ENCODE data around the gene CLDN2.
A peak's percentile ranks its signal among the peaks of the same experiment; 100 is the strongest.
"Not testable (repeated sequence)": the region's sequence is repeated elsewhere in the genome, so short reads cannot be mapped to it uniquely, and the experiment has no call there.

The CLDN2 gene

DNA sequence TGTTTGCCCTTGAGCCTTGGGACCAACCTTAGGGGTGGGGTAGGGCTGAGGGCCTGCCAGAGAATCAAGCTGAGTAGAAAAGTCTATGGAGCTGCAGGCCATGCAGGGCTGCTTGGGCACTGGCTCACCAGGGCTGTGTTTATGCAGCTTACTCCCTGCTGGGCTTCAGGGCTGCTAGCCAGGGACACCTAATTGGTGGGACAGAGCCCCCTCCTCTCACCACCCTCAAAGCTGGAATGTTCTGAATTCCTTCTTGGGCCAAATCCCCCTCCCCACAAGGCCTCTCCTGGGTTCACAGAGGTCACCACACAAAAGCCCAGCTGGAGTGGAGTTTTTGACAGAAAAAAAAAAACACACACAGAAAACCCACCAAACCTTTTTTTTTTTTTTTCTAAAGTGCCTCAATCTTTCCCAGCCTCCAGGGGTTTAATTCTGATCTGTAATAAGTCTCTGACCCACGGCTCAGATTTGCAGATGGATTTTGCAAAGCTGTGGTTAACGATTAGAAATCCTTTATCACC is at the start of gene CLDN2:
Gene CLDN2, plus strand, starts transcription at position 471 of the 521 bp plus-strand sequence. CDS start 7,827 bp downstream, outside the sequence.
- no peak for DNase-seq

GRCh38 chrX:106872796-106873195 is 47.4 kb upstream of the CLDN2 start:
- not testable (repeated sequence) for DNase-seq

DNA sequence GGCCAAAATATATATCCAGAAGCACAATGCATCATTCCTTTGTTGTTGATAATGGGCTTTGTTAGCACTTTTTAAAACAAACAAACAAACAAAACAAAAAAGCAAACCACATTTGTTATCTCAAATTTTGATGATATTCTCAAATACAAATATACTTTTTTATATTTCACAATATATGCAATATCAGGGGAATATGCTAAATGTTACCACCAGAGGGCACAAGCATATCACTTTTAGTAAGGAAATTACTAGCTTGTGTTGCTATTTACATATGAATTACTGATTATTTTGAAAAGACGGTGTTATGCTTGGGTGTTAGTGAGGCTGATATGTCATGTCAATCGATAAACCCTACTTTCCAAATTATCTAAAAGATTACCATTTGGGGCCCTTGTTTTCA is 46.1 kb upstream of the CLDN2 start:
- DNase-seq = no peak

DNA sequence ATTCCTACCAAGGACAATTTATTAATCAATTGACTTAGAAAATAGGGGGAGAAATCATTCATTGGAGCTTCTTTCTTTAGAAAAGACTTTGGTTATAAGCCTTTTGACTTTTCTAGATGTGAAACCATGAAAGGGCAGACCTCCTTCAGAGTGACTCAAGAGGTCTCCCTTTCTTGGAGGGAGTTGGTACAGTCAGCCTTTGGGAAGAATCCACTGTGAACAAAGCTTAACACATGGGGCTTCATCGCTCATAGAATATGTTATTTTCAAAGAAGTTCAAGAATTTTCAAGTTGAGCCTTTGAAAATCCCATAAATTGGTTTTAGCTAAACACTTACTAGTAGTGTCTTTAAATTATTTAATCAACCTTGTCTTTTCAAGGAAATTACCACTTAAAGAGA is 45.1 kb upstream of the CLDN2 start:
- DNase-seq = no peak

- no peak for DNase-seq
Measured at GRCh38 chrX:106889468-106889867, 30.7 kb upstream of the CLDN2 start.

DNA sequence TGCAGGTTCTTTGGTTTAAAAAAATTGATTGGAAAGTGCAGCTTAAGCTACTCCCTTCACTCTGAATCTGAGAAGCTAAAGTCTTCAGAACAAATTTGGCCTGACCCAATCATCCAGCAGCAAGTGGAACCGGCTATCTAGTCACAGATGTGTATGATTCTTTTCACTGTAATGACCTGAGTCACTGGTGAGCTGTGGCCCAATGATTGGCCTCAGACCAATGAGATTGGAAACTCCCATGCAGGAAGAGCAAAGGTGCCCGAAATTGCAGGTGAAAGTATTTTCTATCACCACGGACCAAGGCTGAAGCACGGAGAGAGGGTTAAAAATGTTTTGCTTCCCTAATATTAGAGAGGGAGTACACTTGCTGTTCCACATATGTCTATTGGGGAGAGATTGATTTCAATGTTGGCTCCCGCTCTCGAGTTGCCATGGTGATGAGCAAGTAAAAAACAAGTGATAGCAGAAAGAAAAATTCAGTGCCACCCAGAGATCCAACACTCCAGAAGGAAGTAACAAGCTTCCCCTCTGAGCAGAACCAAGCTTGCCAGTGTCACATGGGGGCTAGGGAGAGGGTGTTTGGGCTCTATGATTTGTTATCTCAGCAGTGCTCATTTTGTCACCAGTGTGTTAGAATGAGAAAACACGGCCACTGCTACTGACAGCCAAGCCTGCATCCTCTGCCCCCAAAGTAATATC is 28.3 kb upstream of the CLDN2 start:
- DNase-seq = no peak

DNA sequence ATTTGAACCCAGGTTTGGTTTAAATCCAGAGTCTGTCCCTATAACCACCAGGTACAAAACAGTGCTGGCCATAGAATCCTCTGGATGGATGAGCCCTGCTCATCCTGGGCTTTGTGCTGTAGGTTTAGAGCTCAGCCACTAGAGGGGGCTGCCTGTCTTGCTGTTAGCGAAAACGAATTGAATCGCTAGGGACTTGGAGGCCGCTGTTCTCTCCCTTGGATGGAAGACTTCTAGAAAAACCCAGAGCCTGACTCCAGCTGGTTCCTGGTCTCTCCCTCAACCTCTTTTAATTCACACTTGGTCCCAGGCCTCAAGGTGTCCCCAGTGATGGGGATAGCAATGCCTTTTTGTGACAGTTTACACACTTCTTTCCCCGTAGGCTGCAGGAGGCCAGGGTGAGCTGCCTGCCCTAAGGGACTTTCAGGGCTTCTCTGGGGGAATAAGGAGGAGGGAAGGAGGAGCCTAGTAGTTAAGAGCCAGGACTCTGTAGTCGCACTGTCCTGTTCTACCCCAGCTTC is 25.8 kb upstream of the CLDN2 start:
- peak; percentile 5 to 32 for DNase-seq

DNA sequence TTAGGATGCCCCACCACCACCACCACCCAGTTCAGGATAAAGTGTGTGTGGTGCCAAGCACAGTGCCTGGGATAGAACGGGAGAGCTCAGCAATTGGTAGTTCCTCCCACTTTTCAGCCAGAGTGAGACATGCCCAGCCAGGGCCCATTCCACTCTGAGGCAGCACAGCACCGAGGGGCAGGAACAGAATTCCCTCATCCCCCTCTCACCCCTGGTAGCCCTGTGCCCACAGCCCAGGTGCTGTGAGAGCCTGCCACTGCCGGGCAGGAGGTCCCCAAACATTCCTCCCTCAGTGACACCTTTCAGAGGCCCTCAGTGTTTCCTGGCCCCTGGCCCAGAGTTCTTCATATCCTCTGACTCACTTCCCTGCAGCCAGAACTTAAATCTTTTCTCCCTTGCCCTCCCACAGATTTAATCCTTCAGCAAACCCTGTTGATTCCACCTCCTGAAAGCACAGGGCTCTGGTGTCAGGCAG is 25.2 kb upstream of the CLDN2 start:
- no peak for DNase-seq

- DNase-seq = no peak
Measured at GRCh38 chrX:106897259-106897658, 22.9 kb upstream of the CLDN2 start.

DNA sequence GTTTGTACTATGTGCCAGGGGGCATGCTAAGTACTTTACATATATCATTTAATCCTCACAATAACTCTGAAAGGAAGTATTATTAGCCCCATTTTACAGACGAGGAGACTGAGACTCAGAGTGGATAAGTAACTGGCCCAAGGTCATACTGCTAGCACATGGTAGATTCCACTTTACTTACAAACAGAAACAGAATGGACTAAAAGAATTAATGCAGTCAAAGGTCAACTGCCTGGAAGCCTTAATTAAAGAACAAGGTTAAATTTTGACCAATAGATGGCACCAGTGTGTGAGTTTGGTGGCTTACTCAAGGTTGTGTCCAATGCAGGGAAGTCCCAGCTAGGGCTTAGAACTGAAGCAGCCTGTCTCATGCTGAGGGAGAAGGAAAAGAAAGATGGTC is 21.7 kb upstream of the CLDN2 start:
- DNase-seq = peak in 1 of 2 experiments; percentile 3

GRCh38 chrX:106899276-106899675 is 20.9 kb upstream of the CLDN2 start:
- no peak for DNase-seq

DNA sequence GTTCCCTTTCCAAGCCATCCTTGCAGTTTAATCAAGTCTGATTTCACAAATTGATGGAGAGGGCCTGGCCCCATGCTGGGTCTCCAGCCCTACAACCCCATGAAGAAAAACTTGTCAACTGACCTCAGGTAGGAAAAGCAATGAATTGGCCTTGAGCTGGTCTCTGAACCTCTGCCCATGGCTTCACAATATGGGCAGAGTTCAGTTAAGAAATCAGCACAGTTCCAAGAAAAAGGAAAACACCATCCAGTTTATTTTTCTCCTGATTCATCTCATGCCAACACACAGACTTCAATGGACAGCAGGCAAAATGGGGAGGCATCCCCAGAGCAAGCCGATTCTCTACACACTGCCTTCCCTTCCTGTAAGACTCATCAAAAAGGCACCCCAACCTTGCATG is 20.4 kb upstream of the CLDN2 start:
- no peak for DNase-seq

GRCh38 chrX:106901341-106901740 is 18.9 kb upstream of the CLDN2 start:
- no peak for DNase-seq

GRCh38 chrX:106901781-106902219 is 18.4 kb upstream of the CLDN2 start:
- DNase-seq = no peak

DNA sequence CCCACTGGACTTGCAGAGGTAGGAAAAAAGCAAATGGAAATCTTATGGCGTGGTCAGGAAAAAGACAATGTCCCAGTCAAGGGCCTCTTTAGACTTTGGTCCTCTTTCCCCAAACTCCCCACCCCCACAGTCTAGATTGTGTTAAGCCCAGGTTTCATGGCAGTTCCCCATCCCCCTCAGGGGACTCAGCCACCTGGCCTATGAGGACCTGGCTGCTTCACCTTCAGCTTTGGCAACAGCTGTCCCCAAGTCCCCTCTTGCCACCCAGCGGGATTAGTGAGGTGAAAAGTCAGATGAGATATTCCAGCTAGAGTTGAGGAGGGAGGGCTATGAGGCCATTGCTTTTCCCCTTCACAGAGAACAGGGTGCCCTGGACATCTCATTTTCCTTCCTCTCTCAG is 17.5 kb upstream of the CLDN2 start:
- no peak for DNase-seq

GRCh38 chrX:106903291-106903824 is 16.8 kb upstream of the CLDN2 start, which contains the start of gene RIPPLY1:
TSS of gene RIPPLY1 (minus strand) at chrX:106903341. CDS start at chrX:106903287, 54 bp downstream.
- no peak for DNase-seq

GRCh38 chrX:106903856-106904528 is 16.2 kb upstream of the CLDN2 start:
- DNase-seq = no peak

GRCh38 chrX:106905064-106905708 is 15.0 kb upstream of the CLDN2 start:
- no peak for DNase-seq

- no peak for DNase-seq
Measured at GRCh38 chrX:106906361-106906760, 13.8 kb upstream of the CLDN2 start.

GRCh38 chrX:106912864-106913263 is 7.3 kb upstream of the CLDN2 start:
- no peak for DNase-seq

GRCh38 chrX:106917830-106918500 is 2.2 kb upstream of the CLDN2 start:
- DNase-seq = no peak

- no peak for DNase-seq
Measured at GRCh38 chrX:106921637-106922036, 1.4 kb downstream of the CLDN2 start.
